Endothelial cell of umbilical vein (primary cell): Measurements from ENCODE around the gene TENM4. TPM values are rescaled to one million over a fixed set of nuclear protein-coding genes. Genes with fewer than 3 reads are reported as not detected.

Source experiments
- BruUV-seq: library from RNA; stranded (reverse); fragments of 400-500 nt; replicated peaks from 2 replicates; lab custom pipeline; 2021; lab: Mats Ljungman, UMichigan
- CTCF ChIA-PET: fragments of 300-600, 350-600 bp; sonication (Branson Sonifier 250); formaldehyde crosslinking; loops from one replicate; lab custom pipeline; 2021; ENCODE audit warnings: antibody characterized with exemption, inconsistent platforms; lab: Charles Lee
- POLR2A ChIA-PET: fragments of 300-600, 350-600 bp; sonication (Branson Sonifier 250); formaldehyde crosslinking; loops from one replicate; lab custom pipeline; 2021; ENCODE audit warnings: antibody characterized with exemption, inconsistent platforms; lab: Charles Lee
- DNase-seq: peaks from one replicate; pipeline ENCODE4 v3.0.0-alpha.2; 2011; ENCODE audit warnings: low read depth, low spot score
- FAIRE-seq: peaks from 2 replicates; lab custom pipeline; 2011; peaks lifted over from hg19 to GRCh38; lab: Jason Lieb, UNC
- H2AFZ ChIP-seq: 2 replicates; pipeline ENCODE4 v1.6.0; 2012; ENCODE audit warnings: low read depth, low read length, control low read depth, inconsistent platforms
- H3K27ac ChIP-seq: 2 replicates; pipeline ENCODE4 v1.5.1; 2011; ENCODE audit warnings: low read depth, mild to moderate bottlenecking, control low read depth, low read length, moderate library complexity; ENCODE audit not compliant: insufficient read depth
- H3K27me3 ChIP-seq, 2 experiments: 2 replicates each; pipeline versions ENCODE4 v1.6.0 to v1.6.1; 2011; ENCODE audit warnings: low read length in 2 of 2, mixed read lengths in 1 of 2; ENCODE audit not compliant: control insufficient read depth in 2 of 2, insufficient read depth in 2 of 2
- H3K36me3 ChIP-seq, 2 experiments: 2 replicates in 1 of 2; 3 replicates in 1 of 2; pipeline ENCODE4 v1.5.1; 2011; ENCODE audit warnings: low read length in 2 of 2, mild to moderate bottlenecking in 1 of 2, moderate library complexity in 1 of 2; ENCODE audit not compliant: control insufficient read depth in 2 of 2, insufficient read depth in 2 of 2; ENCODE audit errors: extremely low read depth in 1 of 2
- H3K4me1 ChIP-seq: 3 replicates; pipeline ENCODE4 v1.5.1; 2011; ENCODE audit warnings: mild to moderate bottlenecking, low read length; ENCODE audit not compliant: control insufficient read depth, insufficient read depth; ENCODE audit errors: extremely low read depth
- H3K4me2 ChIP-seq: 2 replicates; pipeline ENCODE4 v1.6.1; 2011; ENCODE audit warnings: low read length, control low read depth, mixed read lengths; ENCODE audit not compliant: insufficient read depth
- H3K4me3 ChIP-seq, 3 experiments: fragments of 200-600 bp in 1 of 3; sonication (generic), shearing (Covaris generic) in 1 of 3; replicated peaks in 1 of 3; 2 replicates each; pipeline ENCODE4 v1.5.1; 2011 to 2016; ENCODE audit warnings: control low read depth in 3 of 3, low read length in 3 of 3, mild to moderate bottlenecking in 2 of 3, inconsistent platforms in 1 of 3, low read depth in 1 of 3, moderate library complexity in 1 of 3; ENCODE audit not compliant: insufficient read depth in 1 of 3
- H3K79me2 ChIP-seq: 2 replicates; pipeline ENCODE4 v1.6.0; 2012; ENCODE audit warnings: low read length, inconsistent platforms; ENCODE audit not compliant: control insufficient read depth, insufficient read depth
- H3K9ac ChIP-seq: replicated peaks from 2 replicates; pipeline ENCODE3; 2011; ENCODE audit warnings: low read length, control low read depth; ENCODE audit not compliant: insufficient read depth; ENCODE audit errors: extremely low read depth
- H3K9me1 ChIP-seq: replicated peaks from 3 replicates; pipeline ENCODE4 v1.6.0; 2011; ENCODE audit warnings: mild to moderate bottlenecking, low read length; ENCODE audit not compliant: control insufficient read depth, insufficient read depth; ENCODE audit errors: extremely low read depth
- H3K9me3 ChIP-seq: replicated peaks from 2 replicates; pipeline ENCODE4 v1.5.1; 2012; ENCODE audit warnings: low read length, inconsistent platforms; ENCODE audit not compliant: control insufficient read depth, insufficient read depth
- H4K20me1 ChIP-seq: replicated peaks from 2 replicates; pipeline ENCODE3; 2011; ENCODE audit warnings: mild to moderate bottlenecking, low read length; ENCODE audit not compliant: control insufficient read depth, insufficient read depth; ENCODE audit errors: extremely low read depth
- EZH2 ChIP-seq: IDR thresholded peaks from 2 replicates; pipeline ENCODE4 v1.6.1; 2012; ENCODE audit warnings: borderline replicate concordance, low read depth, mild to moderate bottlenecking, moderate library complexity, low read length, inconsistent platforms; ENCODE audit not compliant: severe bottlenecking
- FOS ChIP-seq: IDR thresholded peaks from 2 replicates; pipeline ENCODE4 v1.6.1; 2011; ENCODE audit warnings: mild to moderate bottlenecking, low read length, moderate library complexity, borderline replicate concordance; ENCODE audit not compliant: insufficient read depth
- GATA2 ChIP-seq: IDR thresholded peaks from 2 replicates; pipeline ENCODE4 v1.7.0; 2011; ENCODE audit warnings: low read depth, mild to moderate bottlenecking, moderate library complexity, mixed read lengths, low read length; ENCODE audit not compliant: insufficient read length, insufficient read depth
- JUN ChIP-seq: IDR thresholded peaks from 2 replicates; pipeline ENCODE4 v1.6.1; 2011; ENCODE audit warnings: borderline replicate concordance, low read depth; ENCODE audit not compliant: insufficient read length, insufficient read depth
- MYC ChIP-seq: IDR thresholded peaks from one replicate; pipeline ENCODE4 v1.6.1; 2011; ENCODE audit warnings: mild to moderate bottlenecking, low read depth, low read length
- POLR2A ChIP-seq: IDR thresholded peaks from 2 replicates; pipeline ENCODE4 v1.6.1; 2012; ENCODE audit warnings: low read depth, mild to moderate bottlenecking, control low read depth, low read length
- POLR2AphosphoS5 ChIP-seq: IDR thresholded peaks from 2 replicates; pipeline ENCODE4 v1.6.1; 2012; ENCODE audit warnings: low read depth, mild to moderate bottlenecking, control low read depth, low read length, moderate library complexity; ENCODE audit not compliant: insufficient read depth
- dilution Hi-C: fragments of 300-500 bp; cut with MboI; formaldehyde crosslinking; loops from one replicate; pipeline ENCODE4 v1.15.0; 2019; ENCODE audit warnings: low sequenced_read_pairs; ENCODE audit not compliant: extremely low pct_ligation_motif_present
- intact Hi-C: fragments of 100-400 bp; cut with micrococcal nuclease; formaldehyde crosslinking; loops from one replicate; pipeline ENCODE4 v1.10.0; 2022
- polyA plus RNA-seq, 4 experiments: library from polyadenylated mRNA; depleted of rRNA in 3 of 4; stranded (reverse) in 3 of 4; unstranded in 1 of 4; fragments of >200 nt; gene quantifications; 2 replicates each; pipeline versions ENCODE4 v1.2.1 to v1.2.3, GENCODE V29; 2011 to 2012; ENCODE audit warnings: missing spikeins in 1 of 4
- total RNA-seq: library from RNA; stranded (reverse); gene quantifications from 2 replicates; pipeline ENCODE4 v1.2.3, GENCODE V29; 2021
- TF ChIP-seq, protein P1 (sequence below), 2 donors: IDR thresholded peaks; 1 replicate in 1 of 2; 2 replicates in 1 of 2; pipeline ENCODE4 v1.5.1; 2011; ENCODE audit warnings: low read length in 2 of 2, mild to moderate bottlenecking in 2 of 2, moderate library complexity in 2 of 2, control low read depth in 1 of 2, inconsistent platforms in 1 of 2, low read depth in 1 of 2; ENCODE audit not compliant: insufficient read depth in 1 of 2; ENCODE audit errors: extremely low read depth in 1 of 2
- TF ChIP-seq, protein P2 (sequence below): IDR thresholded peaks from 2 replicates; pipeline ENCODE4 v1.6.1; 2011; ENCODE audit not compliant: insufficient read depth, insufficient read length

The TENM4 gene
- total and polyA plus RNA-seq, 2 donors (not counting 3 experiments of a cell fraction or from before 2014, with no cell fraction given), result 0.06 to 0.27 TPM

DNA sequence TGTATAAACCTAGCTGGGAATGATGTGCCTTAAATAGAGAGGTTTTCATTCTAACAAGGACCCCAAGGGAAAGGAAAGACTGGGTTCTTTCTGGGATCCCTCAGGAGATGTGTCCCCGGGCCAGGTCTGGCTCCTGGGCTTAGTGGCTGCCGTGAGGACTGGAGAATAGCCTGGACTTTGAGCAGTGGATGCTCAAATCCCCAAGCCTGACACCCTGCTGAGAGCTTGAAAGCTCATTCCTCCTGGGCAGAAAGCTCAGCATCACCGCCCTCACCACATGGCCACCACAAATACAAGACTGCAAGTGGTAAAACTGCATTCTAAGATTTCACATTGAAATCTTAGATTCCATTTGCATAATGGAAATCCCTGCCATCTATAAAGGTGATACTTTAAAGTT lies 786.8 kb downstream of the TENM4 start:
- H3K27ac ChIP-seq, result no peak overlapping the region
- FAIRE-seq (no peak), DNase-seq (no peak)
- H3K9ac ChIP-seq, result no peak overlapping the region
- no peaks in the 10 kb centered on the region for H3K9me1 ChIP-seq
- no peaks in the 10 kb centered on the region for H3K4me1 ChIP-seq
- TF ChIP-seq, protein P1, sequence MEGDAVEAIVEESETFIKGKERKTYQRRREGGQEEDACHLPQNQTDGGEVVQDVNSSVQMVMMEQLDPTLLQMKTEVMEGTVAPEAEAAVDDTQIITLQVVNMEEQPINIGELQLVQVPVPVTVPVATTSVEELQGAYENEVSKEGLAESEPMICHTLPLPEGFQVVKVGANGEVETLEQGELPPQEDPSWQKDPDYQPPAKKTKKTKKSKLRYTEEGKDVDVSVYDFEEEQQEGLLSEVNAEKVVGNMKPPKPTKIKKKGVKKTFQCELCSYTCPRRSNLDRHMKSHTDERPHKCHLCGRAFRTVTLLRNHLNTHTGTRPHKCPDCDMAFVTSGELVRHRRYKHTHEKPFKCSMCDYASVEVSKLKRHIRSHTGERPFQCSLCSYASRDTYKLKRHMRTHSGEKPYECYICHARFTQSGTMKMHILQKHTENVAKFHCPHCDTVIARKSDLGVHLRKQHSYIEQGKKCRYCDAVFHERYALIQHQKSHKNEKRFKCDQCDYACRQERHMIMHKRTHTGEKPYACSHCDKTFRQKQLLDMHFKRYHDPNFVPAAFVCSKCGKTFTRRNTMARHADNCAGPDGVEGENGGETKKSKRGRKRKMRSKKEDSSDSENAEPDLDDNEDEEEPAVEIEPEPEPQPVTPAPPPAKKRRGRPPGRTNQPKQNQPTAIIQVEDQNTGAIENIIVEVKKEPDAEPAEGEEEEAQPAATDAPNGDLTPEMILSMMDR (IDR thresholded peaks at IDR 0.05; ENCODE audit: extremely low read depth in 1 of 2, insufficient read depth in 1 of 2, low read depth in 1 of 2, low read length in 2 of 2), result no peak
- no peak for TF ChIP-seq POLR2A
- TF ChIP-seq FOS, result no peak
- TF ChIP-seq, protein P2, sequence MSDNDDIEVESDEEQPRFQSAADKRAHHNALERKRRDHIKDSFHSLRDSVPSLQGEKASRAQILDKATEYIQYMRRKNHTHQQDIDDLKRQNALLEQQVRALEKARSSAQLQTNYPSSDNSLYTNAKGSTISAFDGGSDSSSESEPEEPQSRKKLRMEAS, result no peak
- no peak for TF ChIP-seq MYC
- TF ChIP-seq EZH2, result no peak
- TF ChIP-seq POLR2AphosphoS5, result no peak
- no peak for TF ChIP-seq GATA2
- no peak for TF ChIP-seq JUN
- H3K27me3 ChIP-seq, result no peaks in the 10 kb centered on the region
- intact Hi-C loops, result no loop called here
- ChIA-PET POLR2A (no interaction called here), CTCF (interaction anchor here (1.0 kb wide), 1 partner anchor 9 kb away, joined by 3 read pairs; no protein-coding TSS in a partner anchor)
- no peaks in the 10 kb centered on the region for H3K79me2 ChIP-seq
- H4K20me1 ChIP-seq, result no peaks in the 10 kb centered on the region
- H2AFZ ChIP-seq, result no peak overlapping the region
- no peak overlapping the region for H3K4me2 ChIP-seq
- no peaks in the 10 kb centered on the region for H3K36me3 ChIP-seq
- H3K4me3 ChIP-seq, result no peak overlapping the region
- dilution Hi-C loops, result no loop called here
- no peaks in the 10 kb centered on the region for H3K9me3 ChIP-seq
- no TSS peak for BruUV-seq
